ENCODE data around the gene DCP1B.

The DCP1B gene

GRCh38 chr12:1910468-1910867 lies 93.8 kb downstream of the DCP1B start:
- no peak for DNase-seq
- Histone ChIP-seq H3K27ac (ENCODE audit: low read length, poor library complexity, severe bottlenecking) (no peak overlapping the region), H3K9me3 (ENCODE audit: control insufficient read depth, low read length) (peaks cover 21% of the 10 kb centered on the region), H3K9ac (ENCODE audit: low read length) (no peak overlapping the region), H2BK5ac (ENCODE audit: low read depth, low read length, poor library complexity, severe bottlenecking) (no peak overlapping the region), H3K4ac (ENCODE audit: low read depth in 1 of 2, low read length in 2 of 2) (no peak overlapping the region), H2AK5ac (ENCODE audit: low read length, severe bottlenecking) (no peak overlapping the region), H2BK120ac (ENCODE audit: low read depth, low read length) (no peak overlapping the region), H3K36me3 (ENCODE audit: control insufficient read depth in 1 of 2, insufficient read depth in 2 of 2, low read depth in 1 of 2, low read length in 2 of 2) (no peaks in the 10 kb centered on the region), H3K27me3 (ENCODE audit: control insufficient read depth in 1 of 2, insufficient read depth in 1 of 2, low read length in 2 of 2) (peaks cover 0 to 44% of the 10 kb centered on the region in 2 experiments), H2BK15ac (ENCODE audit: low read depth, poor library complexity, severe bottlenecking) (no peak overlapping the region), H4K91ac (ENCODE audit: low read length) (no peak overlapping the region), H2BK12ac (ENCODE audit: low read length in 2 of 2) (no peak overlapping the region), H4K8ac (ENCODE audit: low read length) (no peak overlapping the region), H3K79me1 (replicated peaks; ENCODE audit: low read length, poor library complexity, severe bottlenecking) (no peaks in the 10 kb centered on the region), H2AFZ (ENCODE audit: low read depth, low read length) (no peak overlapping the region), H3K4me3 (ENCODE audit: insufficient read depth in 1 of 2, low read depth in 1 of 2, low read length in 2 of 2) (no peak overlapping the region), H3K18ac (ENCODE audit: low read depth in 1 of 2, low read length in 2 of 2) (no peak overlapping the region), H3K4me2 (ENCODE audit: low read length, poor library complexity, severe bottlenecking) (no peak overlapping the region), H3K4me1 (ENCODE audit: control insufficient read depth, insufficient read depth, low read depth, low read length) (peaks cover 3% of the 10 kb centered on the region), H3K23ac (ENCODE audit: low read length in 2 of 2) (no peak overlapping the region), H3K14ac (ENCODE audit: low read length in 2 of 2) (no peak overlapping the region)
- 71% methylated on average over 1 of the region's 3 CpGs for WGBS

- peaks cover 35% of the 10 kb centered on the region for H3K9me3 ChIP-seq (ENCODE audit: control insufficient read depth, low read length)
- no peak overlapping the region for H3K4me2 ChIP-seq (ENCODE audit: low read length, poor library complexity, severe bottlenecking)
- no peak overlapping the region for H3K9ac ChIP-seq (ENCODE audit: low read length)
These were observed 95.5 kb downstream of the DCP1B start for GRCh38 chr12:1908758-1909157.

GRCh38 chr12:1907652-1908611 lies 96.3 kb downstream of the DCP1B start:
- H2BK15ac ChIP-seq (ENCODE audit: low read depth, poor library complexity, severe bottlenecking): no peak overlapping the region
- no peak overlapping the region for H3K4me3 ChIP-seq (ENCODE audit: insufficient read depth in 1 of 2, low read depth in 1 of 2, low read length in 2 of 2)
- H3K27me3 ChIP-seq (ENCODE audit: control insufficient read depth in 1 of 2, insufficient read depth in 1 of 2, low read length in 2 of 2): peaks cover 0 to 27% of the 10 kb centered on the region in 2 experiments
- no peak overlapping the region for H2BK12ac ChIP-seq (ENCODE audit: low read length in 2 of 2)
- H3K9me3 ChIP-seq (ENCODE audit: control insufficient read depth, low read length): peaks cover 43% of the 10 kb centered on the region
- no peaks in the 10 kb centered on the region for H3K79me1 ChIP-seq (replicated peaks; ENCODE audit: low read length, poor library complexity, severe bottlenecking)
- H4K8ac ChIP-seq (ENCODE audit: low read length): no peak overlapping the region
- H3K14ac ChIP-seq (ENCODE audit: low read length in 2 of 2): no peak overlapping the region
- no peak overlapping the region for H2AFZ ChIP-seq (ENCODE audit: low read depth, low read length)
- H4K91ac ChIP-seq (ENCODE audit: low read length): peak overlapping the region; percentile 12
- H3K36me3 ChIP-seq (ENCODE audit: control insufficient read depth in 1 of 2, insufficient read depth in 2 of 2, low read depth in 1 of 2, low read length in 2 of 2): no peaks in the 10 kb centered on the region
- H2AK5ac ChIP-seq (ENCODE audit: low read length, severe bottlenecking): no peak overlapping the region
- no peak overlapping the region for H3K9ac ChIP-seq (ENCODE audit: low read length)
- no peak overlapping the region for H3K4ac ChIP-seq (ENCODE audit: low read depth in 1 of 2, low read length in 2 of 2)
- no peak overlapping the region for H3K18ac ChIP-seq (ENCODE audit: low read depth in 1 of 2, low read length in 2 of 2)
- H2BK120ac ChIP-seq (ENCODE audit: low read depth, low read length): no peak overlapping the region
- DNase-seq: no peak
- H2BK5ac ChIP-seq (ENCODE audit: low read depth, low read length, poor library complexity, severe bottlenecking): no peak overlapping the region
- peaks cover 3% of the 10 kb centered on the region for H3K4me1 ChIP-seq (ENCODE audit: control insufficient read depth, insufficient read depth, low read depth, low read length)
- no peak overlapping the region for H3K4me2 ChIP-seq (ENCODE audit: low read length, poor library complexity, severe bottlenecking)
- 95% methylated on average over 62 of the region's 67 CpGs for WGBS
- no peak overlapping the region for H3K27ac ChIP-seq (ENCODE audit: low read length, poor library complexity, severe bottlenecking)
- H3K23ac ChIP-seq (ENCODE audit: low read length in 2 of 2): no peak overlapping the region

More at GRCh38 chr12:1908758-1909157, 95.5 kb downstream of the DCP1B start:
- Histone ChIP-seq H3K4me3 (ENCODE audit: insufficient read depth in 1 of 2, low read depth in 1 of 2, low read length in 2 of 2) (no peak overlapping the region), H4K91ac (ENCODE audit: low read length) (no peak overlapping the region), H3K4ac (ENCODE audit: low read depth in 1 of 2, low read length in 2 of 2) (no peak overlapping the region), H4K8ac (ENCODE audit: low read length) (no peak overlapping the region), H3K18ac (ENCODE audit: low read depth in 1 of 2, low read length in 2 of 2) (no peak overlapping the region), H2AFZ (ENCODE audit: low read depth, low read length) (no peak overlapping the region), H3K27me3 (ENCODE audit: control insufficient read depth in 1 of 2, insufficient read depth in 1 of 2, low read length in 2 of 2) (peaks cover 0 to 36% of the 10 kb centered on the region in 2 experiments), H3K4me1 (ENCODE audit: control insufficient read depth, insufficient read depth, low read depth, low read length) (peaks cover 3% of the 10 kb centered on the region), H2BK5ac (ENCODE audit: low read depth, low read length, poor library complexity, severe bottlenecking) (no peak overlapping the region), H3K27ac (ENCODE audit: low read length, poor library complexity, severe bottlenecking) (no peak overlapping the region), H3K23ac (ENCODE audit: low read length in 2 of 2) (no peak overlapping the region), H3K79me1 (replicated peaks; ENCODE audit: low read length, poor library complexity, severe bottlenecking) (no peaks in the 10 kb centered on the region), H2BK12ac (ENCODE audit: low read length in 2 of 2) (no peak overlapping the region), H3K14ac (ENCODE audit: low read length in 2 of 2) (peak overlapping the region in 1 of 2 experiments; percentile 11), H2BK120ac (ENCODE audit: low read depth, low read length) (no peak overlapping the region), H2BK15ac (ENCODE audit: low read depth, poor library complexity, severe bottlenecking) (no peak overlapping the region), H3K36me3 (ENCODE audit: control insufficient read depth in 1 of 2, insufficient read depth in 2 of 2, low read depth in 1 of 2, low read length in 2 of 2) (no peaks in the 10 kb centered on the region), H2AK5ac (ENCODE audit: low read length, severe bottlenecking) (no peak overlapping the region)
- 97% methylated on average over 25 of the region's 26 CpGs for WGBS
- DNase-seq: no peak

- Histone ChIP-seq H2BK5ac (ENCODE audit: low read depth, low read length, poor library complexity, severe bottlenecking) (no peak overlapping the region), H3K4me3 (ENCODE audit: insufficient read depth in 1 of 2, low read depth in 1 of 2, low read length in 2 of 2) (no peak overlapping the region), H3K27ac (ENCODE audit: low read length, poor library complexity, severe bottlenecking) (no peak overlapping the region), H4K91ac (ENCODE audit: low read length) (no peak overlapping the region), H3K14ac (ENCODE audit: low read length in 2 of 2) (no peak overlapping the region), H2BK15ac (ENCODE audit: low read depth, poor library complexity, severe bottlenecking) (no peak overlapping the region), H3K4me1 (ENCODE audit: control insufficient read depth, insufficient read depth, low read depth, low read length) (no peaks in the 10 kb centered on the region), H2AFZ (ENCODE audit: low read depth, low read length) (no peak overlapping the region), H2BK120ac (ENCODE audit: low read depth, low read length) (no peak overlapping the region), H3K4ac (ENCODE audit: low read depth in 1 of 2, low read length in 2 of 2) (no peak overlapping the region), H3K23ac (ENCODE audit: low read length in 2 of 2) (no peak overlapping the region), H3K36me3 (ENCODE audit: control insufficient read depth in 1 of 2, insufficient read depth in 2 of 2, low read depth in 1 of 2, low read length in 2 of 2) (no peaks in the 10 kb centered on the region), H3K79me1 (replicated peaks; ENCODE audit: low read length, poor library complexity, severe bottlenecking) (no peaks in the 10 kb centered on the region), H2BK12ac (ENCODE audit: low read length in 2 of 2) (no peak overlapping the region), H3K9ac (ENCODE audit: low read length) (no peak overlapping the region), H2AK5ac (ENCODE audit: low read length, severe bottlenecking) (no peak overlapping the region), H3K27me3 (ENCODE audit: control insufficient read depth in 1 of 2, insufficient read depth in 1 of 2, low read length in 2 of 2) (peaks cover 0 to 19% of the 10 kb centered on the region in 2 experiments), H3K4me2 (ENCODE audit: low read length, poor library complexity, severe bottlenecking) (no peak overlapping the region), H4K8ac (ENCODE audit: low read length) (no peak overlapping the region), H3K9me3 (ENCODE audit: control insufficient read depth, low read length) (peaks cover 49% of the 10 kb centered on the region), H3K18ac (ENCODE audit: low read depth in 1 of 2, low read length in 2 of 2) (no peak overlapping the region)
- 52% methylated on average over 3 of the region's 3 CpGs for WGBS
- DNase-seq: no peak
These were observed 97.7 kb downstream of the DCP1B start for GRCh38 chr12:1906579-1906978.

All from mesenchymal stem cell (in vitro differentiated cells and primary cell).